HepG2 (cell line): Measurements from ENCODE around the gene TTC23L. TPM values are rescaled to one million over a fixed set of nuclear protein-coding genes. Genes with fewer than 3 reads are reported as not detected.

ENCODE experiments used
- CEBPG ChIP-seq: IDR thresholded peaks from 2 replicates; pipeline ENCODE4 v1.6.1; 2016
- CREM ChIP-seq, 2 experiments: sonication (generic) in 1 of 2; formaldehyde crosslinking in 1 of 2; IDR thresholded peaks; 2 replicates each; pipeline versions ENCODE4 v1.4.0 to v1.6.1; 2016 to 2020; ENCODE audit warnings: antibody characterized with exemption in 1 of 2, mild to moderate bottlenecking in 1 of 2, missing genetic modification reagents in 1 of 2
- MBD4 ChIP-seq: IDR thresholded peaks from 2 replicates; pipeline ENCODE4 v1.6.1; 2012; ENCODE audit warnings: low read length, inconsistent platforms, borderline replicate concordance
- REPIN1 ChIP-seq: sonication (generic); formaldehyde crosslinking; IDR thresholded peaks from 2 replicates; pipeline ENCODE4 v1.8.0; 2022; ENCODE audit warnings: missing genetic modification reagents, low read depth, mild to moderate bottlenecking, borderline replicate concordance
- RNF2 ChIP-seq: fragments of 450-650 bp; conservative IDR thresholded peaks from 2 replicates; pipeline ENCODE4 v1.6.1; 2016; ENCODE audit warnings: low read depth
- ZC3H4 ChIP-seq: sonication (generic); formaldehyde crosslinking; IDR thresholded peaks from 2 replicates; pipeline ENCODE4 v1.4.0; 2020; ENCODE audit warnings: missing genetic modification reagents, borderline replicate concordance
- ZFP82 ChIP-seq: sonication (generic); formaldehyde crosslinking; IDR thresholded peaks from 2 replicates; pipeline ENCODE4 v1.5.1; 2020; ENCODE audit warnings: mild to moderate bottlenecking, missing genetic modification reagents, borderline replicate concordance
- ZNF121 ChIP-seq: sonication (generic); formaldehyde crosslinking; IDR thresholded peaks from 2 replicates; pipeline ENCODE4 v1.5.0; 2020; ENCODE audit warnings: mild to moderate bottlenecking, missing genetic modification reagents
- ZNF225 ChIP-seq: sonication (generic); formaldehyde crosslinking; IDR thresholded peaks from 2 replicates; pipeline ENCODE4 v1.4.0; 2020; ENCODE audit warnings: mild to moderate bottlenecking, missing genetic modification reagents
- ZNF761 ChIP-seq: sonication (generic); formaldehyde crosslinking; conservative IDR thresholded peaks from 2 replicates; pipeline ENCODE4 v1.4.0; 2020; ENCODE audit warnings: mild to moderate bottlenecking, missing genetic modification reagents
- polyA plus RNA-seq, 8 experiments: library from polyadenylated mRNA; depleted of rRNA in 3 of 8; stranded (reverse) in 7 of 8; unstranded in 1 of 8; fragments of >200 nt; fragmentation: Illumina TruSeq in 4 of 8; extraction: Trizol in 4 of 8; gene quantifications; 2 replicates each; pipeline versions ENCODE4 v1.2.1 to v1.2.3, GENCODE V29; 2011 to 2016; ENCODE audit warnings: low read depth in 4 of 8, missing spikeins in 1 of 8, mixed read lengths in 1 of 8; ENCODE audit not compliant: insufficient read depth in 1 of 8
- total RNA-seq, 5 experiments: library from RNA; depleted of rRNA; stranded (reverse); fragments of >200 nt; fragmentation: Illumina TruSeq; extraction: Trizol; gene quantifications; 2 replicates each; pipeline ENCODE4 v1.2.3, GENCODE V29; 2016; ENCODE audit warnings: low read depth in 1 of 5
- TF ChIP-seq, protein P1 (sequence below): sonication (generic); formaldehyde crosslinking; IDR thresholded peaks from 2 replicates; pipeline ENCODE4 v1.5.0; 2020; ENCODE audit warnings: missing genetic modification reagents
- TF ChIP-seq, protein P2 (sequence below): sonication (generic); formaldehyde crosslinking; IDR thresholded peaks from 2 replicates; pipeline ENCODE4 v1.8.1; 2023; ENCODE audit warnings: mild to moderate bottlenecking, missing genetic modification reagents
- TF ChIP-seq, protein P3 (sequence below): sonication (generic); formaldehyde crosslinking; IDR thresholded peaks from 2 replicates; pipeline ENCODE4 v1.4.0; 2020; ENCODE audit warnings: missing genetic modification reagents

Gene TTC23L
- total and polyA plus RNA-seq, 2 of the 13 experiments (the other 11 are each of a cell fraction or from before 2014, with no cell fraction given) = 0.37 to 1.4 TPM

DNA sequence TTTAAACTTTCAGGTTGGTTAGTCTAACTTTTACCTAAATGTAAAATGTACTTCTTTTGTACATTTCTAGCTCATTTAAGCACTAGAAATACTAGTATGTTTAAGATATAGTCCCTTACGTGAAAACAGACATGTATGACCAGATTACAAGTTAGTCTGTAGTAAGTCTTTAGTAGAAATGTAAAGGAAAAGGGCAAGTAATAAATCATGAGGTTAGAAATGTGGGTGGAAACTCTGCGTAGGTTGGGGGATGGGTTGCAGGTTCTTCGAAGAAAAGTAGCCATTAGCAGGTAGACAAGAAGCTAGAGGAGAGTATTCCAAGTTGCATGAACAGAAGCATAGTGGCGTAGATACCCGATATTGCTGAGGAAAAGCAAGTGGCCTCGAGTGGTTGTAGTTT is 53.5 kb downstream of the TTC23L start (continued):
- TF ChIP-seq, protein P1, sequence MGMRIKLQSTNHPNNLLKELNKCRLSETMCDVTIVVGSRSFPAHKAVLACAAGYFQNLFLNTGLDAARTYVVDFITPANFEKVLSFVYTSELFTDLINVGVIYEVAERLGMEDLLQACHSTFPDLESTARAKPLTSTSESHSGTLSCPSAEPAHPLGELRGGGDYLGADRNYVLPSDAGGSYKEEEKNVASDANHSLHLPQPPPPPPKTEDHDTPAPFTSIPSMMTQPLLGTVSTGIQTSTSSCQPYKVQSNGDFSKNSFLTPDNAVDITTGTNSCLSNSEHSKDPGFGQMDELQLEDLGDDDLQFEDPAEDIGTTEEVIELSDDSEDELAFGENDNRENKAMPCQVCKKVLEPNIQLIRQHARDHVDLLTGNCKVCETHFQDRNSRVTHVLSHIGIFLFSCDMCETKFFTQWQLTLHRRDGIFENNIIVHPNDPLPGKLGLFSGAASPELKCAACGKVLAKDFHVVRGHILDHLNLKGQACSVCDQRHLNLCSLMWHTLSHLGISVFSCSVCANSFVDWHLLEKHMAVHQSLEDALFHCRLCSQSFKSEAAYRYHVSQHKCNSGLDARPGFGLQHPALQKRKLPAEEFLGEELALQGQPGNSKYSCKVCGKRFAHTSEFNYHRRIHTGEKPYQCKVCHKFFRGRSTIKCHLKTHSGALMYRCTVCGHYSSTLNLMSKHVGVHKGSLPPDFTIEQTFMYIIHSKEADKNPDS (CRISPR knock-in tag) = no peak
- TF ChIP-seq RNF2 (no peak), MBD4 (no peak), CREM (IDR thresholded peaks at IDR 0.05) (no peak), CREM (CRISPR knock-in tag; IDR thresholded peaks at IDR 0.05) (no peak), ZC3H4 (no peak), ZFP82 (no peak), REPIN1 (CRISPR knock-in tag) (no peak), ZNF225 (CRISPR knock-in tag) (no peak), CEBPG (CRISPR knock-in tag) (no peak), ZNF121 (no peak), ZNF761 (CRISPR knock-in tag) (no peak)
- TF ChIP-seq, protein P2, sequence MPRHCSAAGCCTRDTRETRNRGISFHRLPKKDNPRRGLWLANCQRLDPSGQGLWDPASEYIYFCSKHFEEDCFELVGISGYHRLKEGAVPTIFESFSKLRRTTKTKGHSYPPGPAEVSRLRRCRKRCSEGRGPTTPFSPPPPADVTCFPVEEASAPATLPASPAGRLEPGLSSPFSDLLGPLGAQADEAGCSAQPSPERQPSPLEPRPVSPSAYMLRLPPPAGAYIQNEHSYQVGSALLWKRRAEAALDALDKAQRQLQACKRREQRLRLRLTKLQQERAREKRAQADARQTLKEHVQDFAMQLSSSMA = no peak
- TF ChIP-seq, protein P3, sequence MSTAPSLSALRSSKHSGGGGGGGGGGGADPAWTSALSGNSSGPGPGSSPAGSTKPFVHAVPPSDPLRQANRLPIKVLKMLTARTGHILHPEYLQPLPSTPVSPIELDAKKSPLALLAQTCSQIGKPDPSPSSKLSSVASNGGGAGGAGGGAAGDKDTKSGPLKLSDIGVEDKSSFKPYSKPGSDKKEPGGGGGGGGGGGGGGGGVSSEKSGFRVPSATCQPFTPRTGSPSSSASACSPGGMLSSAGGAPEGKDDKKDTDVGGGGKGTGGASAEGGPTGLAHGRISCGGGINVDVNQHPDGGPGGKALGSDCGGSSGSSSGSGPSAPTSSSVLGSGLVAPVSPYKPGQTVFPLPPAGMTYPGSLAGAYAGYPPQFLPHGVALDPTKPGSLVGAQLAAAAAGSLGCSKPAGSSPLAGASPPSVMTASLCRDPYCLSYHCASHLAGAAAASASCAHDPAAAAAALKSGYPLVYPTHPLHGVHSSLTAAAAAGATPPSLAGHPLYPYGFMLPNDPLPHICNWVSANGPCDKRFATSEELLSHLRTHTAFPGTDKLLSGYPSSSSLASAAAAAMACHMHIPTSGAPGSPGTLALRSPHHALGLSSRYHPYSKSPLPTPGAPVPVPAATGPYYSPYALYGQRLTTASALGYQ = no peak
- TF ChIP-seq, all 625 proteins: peak for 0
